IPS-15b (cell line): Measurements from ENCODE around the gene TMPRSS6.

Experiments
- H3K27me3 ChIP-seq: one replicate; pipeline ENCODE4 v1.6.1; 2013; ENCODE audit warnings: low read length; ENCODE audit not compliant: control insufficient read depth, insufficient read depth
- H3K36me3 ChIP-seq: one replicate; pipeline ENCODE4 v1.6.1; 2013; ENCODE audit warnings: low read length; ENCODE audit not compliant: control insufficient read depth, insufficient read depth
- H3K4me1 ChIP-seq: one replicate; pipeline ENCODE4 v1.6.1; 2013; ENCODE audit warnings: mild to moderate bottlenecking, low read length; ENCODE audit not compliant: control insufficient read depth, insufficient read depth
- H3K4me3 ChIP-seq: one replicate; pipeline ENCODE4 v1.5.1; 2013; ENCODE audit warnings: low read depth, low read length
- H3K9ac ChIP-seq: one replicate; pipeline ENCODE4 v1.6.1; 2013; ENCODE audit warnings: low read depth, mild to moderate bottlenecking, low read length
- H3K9me3 ChIP-seq: one replicate; pipeline ENCODE4 v1.6.1; 2013; ENCODE audit warnings: mild to moderate bottlenecking, low read length; ENCODE audit not compliant: control insufficient read depth, insufficient read depth

The TMPRSS6 gene

DNA sequence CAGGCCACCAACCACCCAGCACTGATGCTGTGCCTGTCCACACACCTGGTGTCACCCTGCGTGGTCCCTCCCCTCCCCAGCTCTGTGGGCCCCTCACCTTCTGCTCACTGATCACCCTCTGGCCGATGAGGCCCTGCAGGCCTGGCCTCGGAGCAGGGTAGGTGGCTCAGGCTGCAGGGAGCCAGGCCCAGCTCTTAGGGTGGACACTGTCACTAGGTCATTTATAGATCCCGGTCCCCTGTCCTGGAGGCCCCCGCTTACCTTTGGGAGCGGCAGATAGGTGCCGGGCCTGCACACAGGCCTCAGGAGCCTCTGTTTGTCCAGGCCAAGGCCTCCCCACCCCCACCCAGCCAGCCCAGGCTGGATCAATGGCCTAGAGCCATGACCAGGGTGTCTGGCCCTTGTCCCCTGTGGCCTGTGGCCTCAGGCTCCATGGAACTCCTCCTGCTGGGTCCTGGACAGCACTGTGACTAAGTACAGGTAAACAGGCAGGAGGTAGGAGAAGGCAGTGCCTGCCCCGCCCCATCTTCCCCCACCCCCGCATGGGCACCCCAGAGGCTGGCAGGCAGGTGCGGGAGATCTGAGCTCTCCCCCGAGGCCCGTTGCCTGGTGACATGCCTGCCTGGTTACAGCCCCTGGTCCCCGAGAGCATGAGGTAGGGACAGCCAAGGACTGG, at the start of gene TMPRSS6:
Gene TMPRSS6, minus strand, starts transcription at position 472 of the 676 bp plus-strand sequence. CDS start 6,296 bp downstream, outside the sequence.
- Histone ChIP-seq H3K4me3 (no peak within 1 kb of the TSS), H3K36me3 (no peaks in the 10 kb centered on the region), H3K9me3 (no peaks in the 10 kb centered on the region), H3K9ac (no peak within 1 kb of the TSS), H3K27me3 (no peaks in the 10 kb centered on the region), H3K4me1 (no peaks in the 10 kb centered on the region)

- H3K9ac ChIP-seq = no peak overlapping the region
- H3K9me3 ChIP-seq = no peaks in the 10 kb centered on the region
- H3K4me3 ChIP-seq = no peak overlapping the region
- H3K27me3 ChIP-seq = no peaks in the 10 kb centered on the region
- H3K4me1 ChIP-seq = no peaks in the 10 kb centered on the region
- H3K36me3 ChIP-seq = no peaks in the 10 kb centered on the region
Observed at GRCh38 chr22:37158963-37159290, 49.4 kb upstream of the TMPRSS6 start.

DNA sequence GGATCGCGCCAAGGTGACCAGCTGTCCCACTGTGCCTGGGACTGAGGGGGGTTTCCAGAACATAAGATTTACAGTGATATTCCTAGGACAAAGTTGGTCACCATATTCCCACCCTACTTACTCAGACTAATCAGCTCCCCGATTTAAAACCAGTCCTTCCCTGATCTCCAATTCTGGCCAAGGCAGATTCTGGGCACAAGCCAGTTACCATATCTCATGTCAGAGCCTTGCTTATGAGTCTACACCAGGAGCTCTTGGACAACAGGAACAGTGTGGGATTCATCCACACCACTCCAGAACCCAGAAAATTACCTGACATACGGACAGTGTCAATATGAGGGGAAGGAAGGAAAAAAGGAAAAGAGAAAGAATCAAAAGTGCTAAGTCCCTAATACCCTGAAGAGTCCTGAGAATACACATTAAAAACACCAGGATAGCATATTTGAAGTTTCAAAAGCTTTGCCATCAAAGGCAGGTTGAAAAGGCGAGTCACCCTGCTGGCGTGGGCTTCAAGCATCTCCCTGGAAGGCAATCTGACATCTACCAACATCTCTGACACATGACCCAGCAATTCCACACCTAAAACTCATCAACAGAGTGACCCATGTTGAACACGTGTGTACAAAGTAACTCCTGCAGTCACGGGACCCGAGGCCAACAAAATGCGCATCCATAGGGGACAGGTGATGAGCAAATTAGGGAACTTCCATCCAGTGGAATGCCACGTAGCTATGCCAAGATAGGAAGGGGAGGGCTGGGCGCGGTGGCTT, 48.2 kb upstream of the TMPRSS6 start:
- Histone ChIP-seq H3K27me3 (no peaks in the 10 kb centered on the region), H3K9ac (no peak overlapping the region), H3K4me3 (no peak overlapping the region), H3K4me1 (no peaks in the 10 kb centered on the region), H3K36me3 (no peaks in the 10 kb centered on the region), H3K9me3 (no peaks in the 10 kb centered on the region)

GRCh38 chr22:37156686-37157435, 47.3 kb upstream of the TMPRSS6 start:
- H3K27me3 ChIP-seq = no peaks in the 10 kb centered on the region
- H3K4me1 ChIP-seq = no peaks in the 10 kb centered on the region
- no peak overlapping the region for H3K4me3 ChIP-seq
- H3K36me3 ChIP-seq = no peaks in the 10 kb centered on the region
- H3K9ac ChIP-seq = no peak overlapping the region
- H3K9me3 ChIP-seq = no peaks in the 10 kb centered on the region

DNA sequence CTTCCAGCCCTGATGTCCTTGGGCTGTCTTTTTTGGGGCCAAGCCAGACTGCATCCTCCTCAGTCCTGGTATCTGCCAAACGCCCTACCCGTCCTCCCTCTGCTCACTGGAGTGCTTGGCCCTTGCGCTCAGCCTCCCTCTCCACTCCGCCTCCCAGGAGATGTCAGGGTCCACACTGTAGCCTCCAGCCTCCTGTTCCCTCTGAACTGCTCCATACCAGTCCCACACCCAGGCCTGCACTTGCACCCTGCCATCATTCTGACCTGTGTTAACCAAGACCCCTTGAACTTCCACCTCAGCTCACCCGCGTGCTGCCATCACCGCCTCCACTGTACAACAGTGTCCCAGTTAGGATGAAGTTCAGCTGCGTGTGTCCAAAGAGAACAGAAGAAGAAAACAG, 46.5 kb upstream of the TMPRSS6 start:
- H3K4me3 ChIP-seq = no peak overlapping the region
- no peaks in the 10 kb centered on the region for H3K9me3 ChIP-seq
- H3K9ac ChIP-seq = no peak overlapping the region
- no peaks in the 10 kb centered on the region for H3K4me1 ChIP-seq
- no peaks in the 10 kb centered on the region for H3K27me3 ChIP-seq
- H3K36me3 ChIP-seq = no peaks in the 10 kb centered on the region

DNA sequence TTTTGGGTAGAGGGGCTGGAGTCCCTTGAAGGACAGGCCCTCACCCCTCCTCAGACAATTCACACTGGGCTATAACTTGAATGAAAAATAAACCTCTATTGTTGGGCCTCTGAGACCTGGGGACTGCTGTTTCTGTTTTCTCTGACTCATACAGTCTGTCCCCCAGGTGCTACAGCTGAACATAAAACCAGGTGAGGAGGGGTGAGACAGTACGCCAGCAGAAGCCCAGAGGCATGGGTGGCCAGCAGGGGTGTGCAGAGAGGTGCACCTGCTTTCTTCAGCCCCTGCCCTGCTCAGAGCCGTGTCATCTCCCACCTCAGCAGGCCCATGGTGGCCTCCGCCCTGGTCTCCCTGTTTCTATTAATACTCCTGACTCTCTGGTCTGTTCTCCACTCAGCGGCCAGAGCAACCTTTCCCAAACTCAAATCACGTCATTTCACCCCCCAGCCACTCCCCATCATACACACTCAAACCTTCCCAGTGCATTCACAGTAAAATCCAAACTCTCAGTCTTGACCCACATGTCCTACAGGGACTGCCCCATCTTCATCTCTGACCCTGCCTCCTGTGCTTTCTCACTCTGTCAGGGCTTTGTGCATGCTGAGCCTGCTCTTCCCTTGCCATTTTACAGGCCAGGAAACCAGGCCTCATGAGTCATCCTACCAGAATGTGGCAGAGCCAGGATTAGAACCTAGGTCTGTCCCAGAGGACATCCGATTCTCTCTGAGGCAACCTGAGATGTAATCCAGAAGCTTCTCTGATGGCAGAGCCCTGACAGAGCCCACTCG, 45.6 kb upstream of the TMPRSS6 start:
- no peak overlapping the region for H3K9ac ChIP-seq
- H3K4me1 ChIP-seq = no peaks in the 10 kb centered on the region
- no peaks in the 10 kb centered on the region for H3K36me3 ChIP-seq
- no peaks in the 10 kb centered on the region for H3K9me3 ChIP-seq
- no peaks in the 10 kb centered on the region for H3K27me3 ChIP-seq
- no peak overlapping the region for H3K4me3 ChIP-seq

GRCh38 chr22:37153901-37154300, 44.4 kb upstream of the TMPRSS6 start:
- no peak overlapping the region for H3K4me3 ChIP-seq
- no peaks in the 10 kb centered on the region for H3K27me3 ChIP-seq
- no peaks in the 10 kb centered on the region for H3K36me3 ChIP-seq
- no peak overlapping the region for H3K9ac ChIP-seq
- no peaks in the 10 kb centered on the region for H3K4me1 ChIP-seq
- no peaks in the 10 kb centered on the region for H3K9me3 ChIP-seq

GRCh38 chr22:37151401-37151800, 41.9 kb upstream of the TMPRSS6 start:
- Histone ChIP-seq H3K4me3 (no peak overlapping the region), H3K4me1 (no peaks in the 10 kb centered on the region), H3K36me3 (no peaks in the 10 kb centered on the region), H3K9me3 (no peaks in the 10 kb centered on the region), H3K9ac (no peak overlapping the region), H3K27me3 (no peaks in the 10 kb centered on the region)

DNA sequence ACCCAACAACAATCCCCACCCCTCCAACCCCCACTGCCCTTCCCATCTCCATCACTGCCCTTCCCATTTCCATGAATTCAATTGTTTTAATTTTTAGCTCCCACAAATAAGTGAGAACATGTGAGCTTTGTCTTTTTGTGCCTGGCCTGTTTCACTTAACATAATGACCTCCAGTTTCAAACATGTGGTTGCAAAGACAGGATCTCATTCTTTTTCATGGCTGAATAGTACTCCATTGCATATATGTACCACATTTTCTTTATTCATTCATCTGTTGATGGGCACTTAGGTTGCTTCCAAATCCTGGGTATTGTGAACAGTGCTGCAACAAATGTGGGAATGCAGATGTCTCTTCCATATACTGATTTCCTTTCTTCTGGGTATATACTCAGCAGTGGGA, 41.2 kb upstream of the TMPRSS6 start:
- Histone ChIP-seq H3K4me1 (no peaks in the 10 kb centered on the region), H3K4me3 (no peak overlapping the region), H3K27me3 (no peaks in the 10 kb centered on the region), H3K9ac (no peak overlapping the region), H3K9me3 (no peaks in the 10 kb centered on the region), H3K36me3 (no peaks in the 10 kb centered on the region)

- Histone ChIP-seq H3K36me3 (no peaks in the 10 kb centered on the region), H3K4me3 (no peak overlapping the region), H3K4me1 (no peaks in the 10 kb centered on the region), H3K27me3 (no peaks in the 10 kb centered on the region), H3K9ac (no peak overlapping the region), H3K9me3 (no peaks in the 10 kb centered on the region)
Observed at GRCh38 chr22:37148742-37149665, 39.5 kb upstream of the TMPRSS6 start.
